T-helper 2 cell treated with Interferon-gamma antibody and Interleukin-4, amounts not matched to agents 100 ng/mL and 5 ng/mL, for 36 hours (primary cell): ENCODE measurements around the gene DGLUCY. TPM values are rescaled to one million over a fixed set of nuclear protein-coding genes. Genes with fewer than 3 reads are reported as not detected.

Source experiments
- intact Hi-C: fragments of 100-400 bp; cut with micrococcal nuclease; formaldehyde crosslinking; loops from one replicate; pipeline ENCODE4 v1.15.1; 2023
- total RNA-seq: library from RNA; stranded (reverse); gene quantifications from 2 replicates; pipeline ENCODE4 v1.2.3, GENCODE V29; 2022

The DGLUCY gene
- total RNA-seq, 1 donor from 2014 or later = 96.7 TPM

GRCh38 chr14:91202234-91202974 is 88.5 kb downstream of the DGLUCY start:
- intact Hi-C loops = loop anchor here (2.0 kb wide), 1 partner anchor 26 kb away; no protein-coding TSS in a partner anchor

GRCh38 chr14:91204657-91205056 is 90.8 kb downstream of the DGLUCY start:
- intact Hi-C loops = no loop called here

DNA sequence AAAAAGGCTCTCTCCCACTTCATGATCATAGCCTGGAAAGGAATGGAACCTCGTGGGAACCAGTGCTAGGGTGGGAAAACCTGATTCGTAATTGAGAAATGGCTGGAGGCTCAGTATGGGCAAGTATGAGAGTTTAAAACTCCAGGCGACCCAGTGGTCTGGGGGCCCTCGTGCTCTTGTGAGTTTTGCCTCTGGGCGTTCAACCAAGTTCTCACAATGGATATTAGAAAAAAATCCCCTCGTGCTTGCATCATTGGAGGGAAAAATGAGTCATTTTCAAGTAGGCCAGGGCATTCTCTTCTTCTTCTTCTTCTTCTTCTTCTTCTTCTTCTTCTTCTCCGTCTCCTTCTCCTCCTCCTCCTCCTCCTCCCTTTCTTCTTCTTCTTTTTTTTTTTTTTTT is 91.6 kb downstream of the DGLUCY start:
- intact Hi-C loops = no loop called here

DNA sequence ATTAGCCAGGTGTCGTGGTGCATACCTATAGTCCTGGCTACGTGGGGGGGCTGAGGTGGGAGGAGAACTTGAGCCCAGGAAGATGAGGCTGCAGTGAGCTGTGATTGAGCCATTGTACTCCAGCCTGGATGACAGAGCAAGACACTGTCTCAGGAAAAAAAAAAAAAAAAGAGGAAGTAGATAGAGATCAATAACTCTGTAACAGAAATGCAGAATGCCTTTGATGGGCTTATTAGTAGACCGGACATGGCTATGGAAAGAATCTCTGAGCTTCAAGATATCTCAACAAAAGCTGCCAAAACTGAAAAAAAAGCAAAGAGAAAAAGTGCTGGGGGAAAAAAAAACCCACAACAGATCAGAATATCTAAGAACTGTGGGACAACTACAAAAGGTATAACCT is 93.1 kb downstream of the DGLUCY start:
- intact Hi-C loops = no loop called here

GRCh38 chr14:91211017-91211416 is 97.1 kb downstream of the DGLUCY start:
- intact Hi-C loops = no loop called here

DNA sequence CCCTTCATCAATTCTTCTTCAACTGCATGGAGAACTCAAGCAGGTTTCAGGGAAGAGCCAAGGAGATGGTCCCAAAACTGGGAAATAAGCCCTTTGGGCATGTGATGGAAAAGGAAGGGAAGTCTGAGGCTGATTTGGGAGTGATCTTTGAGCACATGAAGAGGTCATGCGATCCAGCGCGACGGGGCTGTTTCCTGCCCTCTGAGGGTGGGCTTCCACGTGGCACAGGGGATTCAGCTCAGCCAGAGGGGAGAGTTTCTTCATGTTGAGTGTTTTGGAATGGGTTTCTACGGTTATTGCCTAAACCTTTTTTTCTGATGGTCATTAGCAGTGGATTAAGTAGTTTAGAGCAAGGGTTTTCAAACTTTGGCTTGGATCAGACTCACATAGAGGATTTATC is 100.4 kb downstream of the DGLUCY start:
- intact Hi-C loops = no loop called here

DNA sequence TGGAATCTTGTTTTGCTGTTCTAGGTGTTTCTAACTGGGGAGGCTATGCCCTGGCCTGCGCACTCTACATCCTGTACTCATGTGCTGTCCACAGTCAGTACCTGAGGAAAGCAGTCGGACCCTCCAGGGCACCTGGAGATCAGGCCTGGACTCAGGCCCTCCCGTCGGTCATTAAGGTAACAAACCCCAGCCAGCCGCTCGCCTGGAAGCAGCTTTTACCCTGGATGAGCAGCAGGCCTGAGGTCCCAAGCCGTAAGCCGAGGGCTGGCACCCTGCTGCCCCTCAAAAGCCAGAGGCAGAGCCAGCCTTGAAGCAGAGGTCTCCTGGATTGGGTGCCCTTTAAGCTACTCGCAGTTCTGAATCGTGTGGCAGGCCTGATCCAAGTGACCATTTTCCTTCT is 101.5 kb downstream of the DGLUCY start:
- intact Hi-C loops = no loop called here

DNA sequence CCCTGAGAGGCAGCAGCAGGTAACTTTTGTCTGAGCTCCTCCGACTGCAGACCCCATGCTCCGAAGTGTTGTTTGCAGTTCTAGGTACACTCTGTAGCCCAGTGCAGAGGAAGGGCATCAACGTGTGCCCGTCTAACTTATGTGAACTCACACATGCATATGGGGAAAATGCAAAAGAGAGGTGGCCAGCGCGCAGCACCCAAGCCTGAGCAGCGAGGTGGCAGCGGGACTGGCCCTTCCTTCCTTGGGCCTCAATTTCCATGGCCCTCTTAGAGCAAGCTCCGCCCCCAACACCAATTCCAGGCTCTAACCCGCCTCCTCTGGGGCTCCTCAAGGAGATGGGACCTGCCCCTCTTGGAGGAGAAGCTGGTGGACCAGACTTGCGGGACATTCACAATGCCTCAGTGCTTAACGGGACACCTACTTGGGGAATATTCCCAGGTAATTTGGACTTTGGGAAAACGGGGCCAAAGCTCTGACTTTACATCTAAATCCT is 102.9 kb downstream of the DGLUCY start:
- intact Hi-C loops = no loop called here

DNA sequence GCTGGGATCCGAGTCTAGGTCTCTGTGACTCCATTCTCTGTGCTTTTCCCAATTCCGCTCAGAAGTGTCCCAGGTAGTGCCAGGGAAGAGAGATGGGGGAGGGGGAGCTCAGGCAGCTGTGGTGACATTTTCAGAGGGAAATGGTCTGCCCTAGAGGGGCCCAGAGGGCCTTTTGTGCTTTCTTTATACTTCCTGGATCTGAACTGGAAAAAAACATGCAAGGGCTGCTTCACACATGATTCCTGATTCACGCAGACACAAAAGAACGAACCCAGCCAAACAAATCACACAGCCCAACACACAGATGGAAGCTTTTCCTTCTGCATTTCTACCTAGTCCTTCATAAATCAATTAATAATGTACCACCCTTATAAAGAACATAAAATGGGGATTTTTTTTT is 104.1 kb downstream of the DGLUCY start:
- intact Hi-C loops = no loop called here

DNA sequence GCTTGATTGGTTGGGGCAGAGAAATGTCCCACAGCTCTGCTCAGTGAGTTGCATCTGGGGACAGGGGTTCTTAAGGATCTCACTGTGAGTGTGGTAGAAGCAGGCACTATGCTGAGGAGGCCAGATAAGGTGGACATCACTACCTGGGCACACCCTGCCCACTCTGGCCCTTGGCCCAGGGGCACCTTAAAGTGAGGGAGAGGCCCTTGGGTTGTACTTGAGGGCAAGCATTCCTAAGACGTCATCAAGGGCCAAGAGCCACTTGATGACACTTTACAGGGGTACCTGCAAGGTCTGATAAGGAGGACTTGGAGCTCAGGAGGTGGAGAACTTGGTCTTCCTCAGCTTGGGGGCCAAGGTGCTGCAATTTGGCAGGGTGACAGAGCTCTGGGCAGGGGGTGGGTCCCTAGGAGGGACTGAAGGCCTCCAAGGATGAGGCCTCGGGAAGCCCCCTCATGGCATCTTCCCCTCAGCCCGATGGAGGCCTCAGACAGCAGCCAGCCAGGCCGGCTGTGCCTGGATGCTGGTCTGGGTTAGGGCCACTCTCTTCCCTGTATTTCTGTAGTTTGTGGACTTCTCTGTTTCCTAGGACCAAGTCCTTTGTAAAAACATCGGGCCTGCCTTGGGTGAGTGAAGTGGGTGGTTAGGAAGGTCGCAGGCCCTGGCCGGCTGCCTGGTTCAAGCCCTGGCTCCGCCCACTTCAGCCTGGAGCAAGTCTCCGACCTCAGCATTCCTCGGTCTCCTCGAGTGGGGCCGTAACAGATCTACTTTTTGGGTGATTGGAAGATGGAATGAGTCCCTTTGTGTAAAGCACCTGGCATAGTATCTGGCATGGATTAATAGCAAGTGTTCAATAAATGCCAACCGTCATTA is 105.9 kb downstream of the DGLUCY start:
- intact Hi-C loops = no loop called here

DNA sequence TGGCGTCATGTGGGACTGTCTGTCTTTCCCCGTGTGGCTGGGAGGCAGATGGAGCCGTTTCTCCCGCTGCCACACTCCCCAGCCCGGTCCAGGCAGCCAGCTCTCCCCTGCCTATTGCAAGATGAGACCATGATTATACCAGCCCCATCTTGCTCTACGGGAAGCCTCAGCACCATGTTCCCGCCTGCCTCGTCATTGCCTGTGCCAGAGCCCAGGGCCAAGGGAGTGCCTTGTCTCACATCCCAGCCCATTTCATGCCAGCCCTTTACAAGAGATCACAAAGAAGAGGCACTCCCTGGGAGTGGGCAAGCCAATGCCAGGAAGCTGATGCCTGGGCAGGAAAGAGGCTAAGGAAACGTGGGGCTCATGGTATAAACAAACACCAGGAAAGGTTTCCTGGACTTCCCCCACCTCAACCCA is 106.7 kb downstream of the DGLUCY start:
- intact Hi-C loops = no loop called here

DNA sequence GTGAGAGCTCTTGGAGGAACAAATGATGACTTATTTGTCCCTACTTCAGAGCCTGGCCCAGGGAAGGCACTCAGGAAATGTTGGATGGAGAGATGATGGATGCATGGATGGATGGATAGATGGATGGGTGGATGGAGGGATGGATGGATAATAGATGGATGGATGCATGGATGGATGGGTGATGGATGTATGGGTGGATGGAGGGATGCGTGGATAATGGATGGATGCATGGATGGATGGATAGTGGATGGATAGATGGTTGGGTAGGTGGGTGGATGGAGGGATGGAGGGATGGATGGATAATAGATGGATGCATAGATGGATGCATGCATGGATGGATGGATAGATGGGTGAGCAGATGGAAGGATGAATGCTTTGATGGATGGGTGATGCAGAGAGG is 107.4 kb downstream of the DGLUCY start:
- intact Hi-C loops = no loop called here

DNA sequence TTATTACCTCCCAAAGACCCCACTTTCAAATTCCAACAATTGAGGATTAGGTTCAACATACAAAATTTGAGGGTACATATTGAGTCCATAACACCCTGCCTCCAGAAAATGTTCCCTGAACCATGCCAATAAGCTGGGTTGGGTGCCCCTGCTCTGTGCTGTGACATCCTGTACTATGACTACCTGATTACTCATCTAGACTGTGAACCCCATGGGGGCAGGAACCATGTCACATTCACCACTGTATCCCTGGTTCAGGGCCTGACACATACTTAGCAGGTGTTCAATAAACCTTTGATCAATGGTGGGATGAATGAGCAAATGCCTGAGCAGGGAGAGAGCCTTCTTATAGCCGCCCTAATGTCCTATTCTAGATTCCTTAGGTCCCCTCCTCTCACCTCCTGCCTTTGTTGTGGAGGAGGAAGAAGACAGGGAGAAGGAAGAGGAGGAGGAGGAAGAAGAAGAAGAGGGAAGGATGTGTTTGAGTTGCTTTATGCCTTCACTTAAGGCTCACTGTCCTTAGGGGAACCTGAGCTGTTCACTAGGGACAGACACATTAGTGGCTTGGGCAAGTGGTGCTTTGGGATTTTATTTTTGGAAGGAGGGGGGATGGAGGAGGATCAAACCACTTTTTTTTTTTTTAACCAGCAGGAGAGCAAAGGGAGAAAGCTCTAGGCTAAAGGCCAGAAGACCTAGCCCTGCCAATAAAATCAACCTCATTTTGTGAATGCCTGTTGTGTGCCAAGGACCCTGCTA is 109.3 kb downstream of the DGLUCY start:
- intact Hi-C loops = no loop called here

- intact Hi-C loops = loop anchor here (5.0 kb wide), 5 partner anchors 37 to 828 kb away; partner anchors contain the start of genes CALM1 and CCDC88C
Observed at GRCh38 chr14:91225025-91225424, 111.2 kb downstream of the DGLUCY start.

- intact Hi-C loops = loop anchor here (5.0 kb wide), 5 partner anchors 36 to 829 kb away; partner anchors contain the start of genes CALM1 and CCDC88C
Observed at GRCh38 chr14:91226360-91226759, 112.5 kb downstream of the DGLUCY start.

- intact Hi-C loops = loop anchor here (5.0 kb wide), 5 partner anchors 35 to 830 kb away; partner anchors contain the start of genes CALM1 and CCDC88C
Observed at GRCh38 chr14:91227183-91227628, 113.3 kb downstream of the DGLUCY start.

DNA sequence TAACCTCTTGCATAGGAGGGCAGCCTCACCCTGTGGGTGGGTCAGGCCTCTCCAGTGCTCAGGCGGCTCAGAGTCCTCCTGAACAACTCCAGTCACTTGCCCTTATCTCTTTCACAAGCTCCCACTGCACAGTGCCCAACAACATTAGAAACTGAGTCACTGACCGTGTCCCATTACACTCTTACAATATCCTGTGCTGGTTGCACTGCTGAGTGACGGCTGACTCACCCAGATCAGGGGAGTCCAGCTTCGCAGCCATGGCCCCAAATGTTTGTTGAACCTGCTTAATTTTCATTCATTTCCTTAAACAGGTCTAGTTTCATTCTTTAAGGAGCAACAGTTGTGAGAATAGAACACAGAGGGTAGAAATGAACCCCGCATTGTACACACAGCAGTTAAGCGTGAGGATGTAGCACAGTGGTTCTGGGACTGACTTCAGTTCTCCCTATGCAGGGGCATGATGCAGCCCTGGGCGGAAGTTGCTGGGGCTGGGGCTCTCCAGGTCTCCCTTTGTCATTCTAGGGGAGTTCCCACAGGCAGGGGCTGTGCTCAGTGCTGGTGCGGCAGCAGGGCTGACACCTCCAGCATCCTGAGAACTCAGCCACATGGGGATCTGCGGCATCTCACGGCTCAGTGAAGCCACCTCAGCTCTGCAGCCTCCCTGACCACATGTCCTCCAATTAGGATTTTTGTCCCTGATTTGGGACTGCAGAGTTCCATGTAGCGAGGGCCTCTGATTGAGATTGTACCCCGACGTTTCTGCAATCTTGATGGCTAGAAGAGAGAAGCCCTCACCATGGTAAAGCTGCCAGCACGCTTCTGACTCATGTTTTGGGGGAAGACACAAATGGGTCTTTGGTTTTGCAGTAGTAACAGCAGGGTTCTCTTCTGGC is 114.5 kb downstream of the DGLUCY start:
- intact Hi-C loops = loop anchor here (1.0 to 5.0 kb wide), 10 partner anchors 15 to 831 kb away; partner anchors contain the start of genes CALM1 and CCDC88C

- intact Hi-C loops = loop anchor here (1.0 to 5.0 kb wide), 7 partner anchors 26 to 832 kb away; partner anchors contain the start of genes CALM1 and CCDC88C
Observed at GRCh38 chr14:91229005-91229382, 115.1 kb downstream of the DGLUCY start.

- intact Hi-C loops = loop anchor here (1.0 to 5.0 kb wide), 7 partner anchors 27 to 832 kb away; partner anchors contain the start of genes CALM1 and CCDC88C
Observed at GRCh38 chr14:91229743-91230200, 115.9 kb downstream of the DGLUCY start.
